Panc1 (cell line): Measurements from ENCODE around the gene GPC1.

Source experiments
- TF ChIP-seq, protein P1 (sequence below): fragments of 450-650 bp; IDR thresholded peaks from 2 replicates; pipeline ENCODE4 v1.5.1; 2017; ENCODE audit warnings: mild to moderate bottlenecking
- TF ChIP-seq, protein P2 (sequence below), 2 experiments: IDR thresholded peaks; 2 replicates each; pipeline ENCODE4 v1.6.1; 2011 to 2012; ENCODE audit warnings: low read depth in 2 of 2, control low read depth in 1 of 2, low read length in 1 of 2, mild to moderate bottlenecking in 1 of 2, moderate library complexity in 1 of 2; ENCODE audit not compliant: insufficient read depth in 1 of 2

GRCh38 chr2:240454106-240454901, 18.8 kb downstream of the GPC1 start:
- TF ChIP-seq, protein P1, sequence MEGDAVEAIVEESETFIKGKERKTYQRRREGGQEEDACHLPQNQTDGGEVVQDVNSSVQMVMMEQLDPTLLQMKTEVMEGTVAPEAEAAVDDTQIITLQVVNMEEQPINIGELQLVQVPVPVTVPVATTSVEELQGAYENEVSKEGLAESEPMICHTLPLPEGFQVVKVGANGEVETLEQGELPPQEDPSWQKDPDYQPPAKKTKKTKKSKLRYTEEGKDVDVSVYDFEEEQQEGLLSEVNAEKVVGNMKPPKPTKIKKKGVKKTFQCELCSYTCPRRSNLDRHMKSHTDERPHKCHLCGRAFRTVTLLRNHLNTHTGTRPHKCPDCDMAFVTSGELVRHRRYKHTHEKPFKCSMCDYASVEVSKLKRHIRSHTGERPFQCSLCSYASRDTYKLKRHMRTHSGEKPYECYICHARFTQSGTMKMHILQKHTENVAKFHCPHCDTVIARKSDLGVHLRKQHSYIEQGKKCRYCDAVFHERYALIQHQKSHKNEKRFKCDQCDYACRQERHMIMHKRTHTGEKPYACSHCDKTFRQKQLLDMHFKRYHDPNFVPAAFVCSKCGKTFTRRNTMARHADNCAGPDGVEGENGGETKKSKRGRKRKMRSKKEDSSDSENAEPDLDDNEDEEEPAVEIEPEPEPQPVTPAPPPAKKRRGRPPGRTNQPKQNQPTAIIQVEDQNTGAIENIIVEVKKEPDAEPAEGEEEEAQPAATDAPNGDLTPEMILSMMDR: no peak
- TF ChIP-seq, protein P2, sequence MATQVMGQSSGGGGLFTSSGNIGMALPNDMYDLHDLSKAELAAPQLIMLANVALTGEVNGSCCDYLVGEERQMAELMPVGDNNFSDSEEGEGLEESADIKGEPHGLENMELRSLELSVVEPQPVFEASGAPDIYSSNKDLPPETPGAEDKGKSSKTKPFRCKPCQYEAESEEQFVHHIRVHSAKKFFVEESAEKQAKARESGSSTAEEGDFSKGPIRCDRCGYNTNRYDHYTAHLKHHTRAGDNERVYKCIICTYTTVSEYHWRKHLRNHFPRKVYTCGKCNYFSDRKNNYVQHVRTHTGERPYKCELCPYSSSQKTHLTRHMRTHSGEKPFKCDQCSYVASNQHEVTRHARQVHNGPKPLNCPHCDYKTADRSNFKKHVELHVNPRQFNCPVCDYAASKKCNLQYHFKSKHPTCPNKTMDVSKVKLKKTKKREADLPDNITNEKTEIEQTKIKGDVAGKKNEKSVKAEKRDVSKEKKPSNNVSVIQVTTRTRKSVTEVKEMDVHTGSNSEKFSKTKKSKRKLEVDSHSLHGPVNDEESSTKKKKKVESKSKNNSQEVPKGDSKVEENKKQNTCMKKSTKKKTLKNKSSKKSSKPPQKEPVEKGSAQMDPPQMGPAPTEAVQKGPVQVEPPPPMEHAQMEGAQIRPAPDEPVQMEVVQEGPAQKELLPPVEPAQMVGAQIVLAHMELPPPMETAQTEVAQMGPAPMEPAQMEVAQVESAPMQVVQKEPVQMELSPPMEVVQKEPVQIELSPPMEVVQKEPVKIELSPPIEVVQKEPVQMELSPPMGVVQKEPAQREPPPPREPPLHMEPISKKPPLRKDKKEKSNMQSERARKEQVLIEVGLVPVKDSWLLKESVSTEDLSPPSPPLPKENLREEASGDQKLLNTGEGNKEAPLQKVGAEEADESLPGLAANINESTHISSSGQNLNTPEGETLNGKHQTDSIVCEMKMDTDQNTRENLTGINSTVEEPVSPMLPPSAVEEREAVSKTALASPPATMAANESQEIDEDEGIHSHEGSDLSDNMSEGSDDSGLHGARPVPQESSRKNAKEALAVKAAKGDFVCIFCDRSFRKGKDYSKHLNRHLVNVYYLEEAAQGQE (IDR thresholded peaks at IDR 0.05; ENCODE audit: insufficient read depth in 1 of 2, low read depth in 2 of 2, low read length in 1 of 2): no peak
